GM12878 (cell line): Measurements from ENCODE around the gene TNFRSF9. TPM values are rescaled to one million over a fixed set of nuclear protein-coding genes. Genes with fewer than 3 reads are reported as not detected.

Experiments
- ATAC-seq: fragments of 200-7000 bp; cut with Tn5 transposase; 3 replicates; pipeline ENCODE4 v1.9.1; 2020; ENCODE audit warnings: mild to moderate bottlenecking, moderate library complexity
- BruUV-seq: library from RNA; stranded (reverse); fragments of 400-500 nt; replicated peaks from 2 replicates; lab custom pipeline; 2021; lab: Mats Ljungman, UMichigan
- CTCF ChIA-PET: fragments of 300-600 bp; sonication (Branson Sonifier 250); formaldehyde crosslinking; extraction: SDS; loops from one replicate; lab custom pipeline; 2021; ENCODE audit warnings: inconsistent platforms; lab: Yijun Ruan, JAX
- POLR2A ChIA-PET: fragments of 350-600 bp; formaldehyde crosslinking; extraction: SDS; loops from one replicate; lab custom pipeline; 2021; ENCODE audit warnings: inconsistent platforms; lab: Charles Lee
- RAD21 ChIA-PET: fragments of 300-600 bp; sonication (Branson Sonifier 250); formaldehyde crosslinking; loops from one replicate; lab custom pipeline; 2023; ENCODE audit warnings: antibody characterized with exemption; ENCODE audit not compliant: unreplicated experiment; lab: Charles Lee
- SMC1A ChIA-PET: fragments of 300-600 bp; sonication (Branson Sonifier 250); formaldehyde crosslinking; loops from one replicate; lab custom pipeline; 2023; ENCODE audit not compliant: unreplicated experiment, uncharacterized antibody; lab: Charles Lee
- DNase-seq: peaks from one replicate; pipeline ENCODE4 v3.0.0-alpha.2; 2011; ENCODE audit warnings: low read depth, low spot score
- FAIRE-seq: peaks from 3 replicates; lab custom pipeline; 2011; peaks lifted over from hg19 to GRCh38; lab: Jason Lieb, UNC
- H2AFZ ChIP-seq: 2 replicates; pipeline ENCODE4 v1.6.0; 2011; ENCODE audit warnings: low read depth, low read length, control low read depth; ENCODE audit not compliant: control insufficient read depth
- H3K27ac ChIP-seq: 2 replicates; pipeline ENCODE4 v1.5.1; 2011; ENCODE audit warnings: control low read depth; ENCODE audit not compliant: control insufficient read depth, insufficient read depth
- H3K27me3 ChIP-seq, 2 experiments: replicated peaks in 1 of 2; 2 replicates each; pipeline versions ENCODE4 v1.6.0 to v1.6.1; 2011; ENCODE audit warnings: low read length in 1 of 2; ENCODE audit not compliant: control insufficient read depth in 2 of 2, insufficient read depth in 2 of 2
- H3K36me3 ChIP-seq, 2 experiments: 2 replicates each; pipeline ENCODE4 v1.5.1; 2011; ENCODE audit warnings: low read length in 1 of 2; ENCODE audit not compliant: control insufficient read depth in 2 of 2, insufficient read depth in 2 of 2
- H3K4me1 ChIP-seq: 2 replicates; pipeline ENCODE4 v1.6.1; 2011; ENCODE audit warnings: mild to moderate bottlenecking, low read length, moderate library complexity, mixed read lengths; ENCODE audit not compliant: control insufficient read depth, insufficient read depth
- H3K4me2 ChIP-seq: 2 replicates; pipeline ENCODE4 v1.6.0; 2011; ENCODE audit warnings: control low read depth; ENCODE audit not compliant: control insufficient read depth, insufficient read depth
- H3K4me3 ChIP-seq: fragments of 200-600 bp; sonication (generic); 2 replicates; pipeline ENCODE4 v1.5.1; 2016
- H3K79me2 ChIP-seq: 2 replicates; pipeline ENCODE4 v1.6.0; 2011; ENCODE audit warnings: low read length; ENCODE audit not compliant: control insufficient read depth, insufficient read depth
- H3K9ac ChIP-seq: 2 replicates; pipeline ENCODE4 v1.8.0; 2011; ENCODE audit warnings: low read length, control low read depth, mixed read lengths; ENCODE audit not compliant: control insufficient read depth, insufficient read depth
- H3K9me3 ChIP-seq: replicated peaks from 3 replicates; pipeline ENCODE4 v1.5.1; 2011; ENCODE audit warnings: mild to moderate bottlenecking, low read length; ENCODE audit not compliant: control insufficient read depth, insufficient read depth
- H4K20me1 ChIP-seq: 2 replicates; pipeline ENCODE4 v1.6.0; 2011; ENCODE audit not compliant: control insufficient read depth, insufficient read depth
- ATF7 ChIP-seq: fragments of 450-650 bp; IDR thresholded peaks from 2 replicates; pipeline ENCODE4 v1.6.1; 2016; ENCODE audit warnings: low read depth, mild to moderate bottlenecking
- CUX1 ChIP-seq: IDR thresholded peaks from 2 replicates; pipeline ENCODE4 v1.6.1; 2012; ENCODE audit warnings: improper control_type of control experiment, low read depth, low read length; ENCODE audit not compliant: insufficient replicate concordance
- EGR1 ChIP-seq, 2 experiments: IDR thresholded peaks; 1 replicate in 1 of 2; 2 replicates in 1 of 2; pipeline ENCODE4 v1.6.1; 2011 to 2012; ENCODE audit warnings: low read depth in 2 of 2, low read length in 2 of 2, borderline replicate concordance in 1 of 2, mild to moderate bottlenecking in 1 of 2, moderate library complexity in 1 of 2
- NKRF ChIP-seq: fragments of 450-650 bp; conservative IDR thresholded peaks from 2 replicates; pipeline ENCODE4 v1.6.1; 2017; ENCODE audit warnings: mild to moderate bottlenecking, moderate library complexity
- POLR2AphosphoS5 ChIP-seq: IDR thresholded peaks from 2 replicates; pipeline ENCODE4 v1.6.1; 2011; ENCODE audit warnings: mild to moderate bottlenecking, low read length, inconsistent platforms
- RB1 ChIP-seq: fragments of 450-650 bp; formaldehyde crosslinking; IDR thresholded peaks from 2 replicates; pipeline ENCODE4 v1.6.1; 2017; ENCODE audit warnings: mild to moderate bottlenecking, borderline replicate concordance
- SUPT20H ChIP-seq: IDR thresholded peaks from 2 replicates; pipeline ENCODE4 v1.6.1; 2011; ENCODE audit warnings: low read depth, mild to moderate bottlenecking, low read length, moderate library complexity, borderline replicate concordance; ENCODE audit not compliant: control insufficient read depth
- WGBS: methylation state at CpG from one replicate; pipeline ENCODE4 v1.1.6; 2016; ENCODE audit warnings: low lambda C conversion rate; ENCODE audit not compliant: insufficient replicate concordance, insufficient coverage; ENCODE audit errors: missing lambda C conversion rate; 5-methylcytosine and 5-hydroxymethylcytosine counted together
- in situ Hi-C: fragments of 300-500 bp; cut with MboI; formaldehyde crosslinking; loops from 9 replicates; pipeline ENCODE4 v1.14.3; 2018; ENCODE audit warnings: mixed read lengths
- intact Hi-C: fragments of 100-400 bp; cut with micrococcal nuclease; formaldehyde crosslinking; loops from one replicate; pipeline ENCODE4 v1.14.2; 2022; ENCODE audit not compliant: unreplicated experiment
- polyA plus RNA-seq, 11 experiments: library from polyadenylated mRNA; depleted of rRNA in 4 of 11; unstranded in 6 of 11; stranded (reverse) in 5 of 11; fragments of >200 nt; fragmentation: Nextera tagmentation in 4 of 11; fragmentation: Illumina TruSeq in 1 of 11; extraction: Ambion mirVana in 4 of 11; extraction: Trizol in 1 of 11; gene quantifications; 1 replicate in 1 of 11; 2 replicates in 10 of 11; pipeline versions ENCODE4 v1.2.1 to v1.2.3, GENCODE V29; 2011 to 2016; ENCODE audit warnings: inconsistent platforms in 2 of 11, missing spikeins in 2 of 11, low read depth in 1 of 11
- total RNA-seq, 4 experiments: library from RNA; depleted of rRNA in 3 of 4; stranded (reverse); fragments of >200 nt in 3 of 4; fragmentation: Illumina TruSeq in 1 of 4; extraction: Trizol in 1 of 4; gene quantifications; 2 replicates each; pipeline versions ENCODE4 v1.2.1 to v1.2.3, GENCODE V29; 2013 to 2021

TNFRSF9 gene
- total and polyA plus RNA-seq, 10 of the 15 experiments (the other 5 are each of a cell fraction or from before 2014, with no cell fraction given) = 2.0 to 25.6 (median 5.8) TPM

- FAIRE-seq (no peak), DNase-seq (no peak), ATAC-seq (no peak)
- Histone ChIP-seq H2AFZ (no peak overlapping the region), H3K4me3 (no peak overlapping the region), H3K27me3 (no peaks in the 10 kb centered on the region), H3K79me2 (no peaks in the 10 kb centered on the region), H3K4me1 (no peaks in the 10 kb centered on the region), H3K36me3 (no peaks in the 10 kb centered on the region), H3K9me3 (no peaks in the 10 kb centered on the region), H3K27ac (no peak overlapping the region), H3K4me2 (no peak overlapping the region), H4K20me1 (no peaks in the 10 kb centered on the region), H3K9ac (no peak overlapping the region)
- intact Hi-C loops (no loop called here), in situ Hi-C loops (no loop called here)
- ChIA-PET RAD21 (no interaction called here), POLR2A (no interaction called here), SMC1A (interaction anchor here (1.7 kb wide), 1 partner anchor 23 kb away, joined by 5 read pairs; no protein-coding TSS in a partner anchor), CTCF (interaction anchor here (1.0 to 2.4 kb wide), 4 partner anchors 8 to 23 kb away, joined by 3 to 14 read pairs (median 5); no protein-coding TSS in a partner anchor)
- 39% methylated on average over 2 of the region's 2 CpGs for WGBS
- BruUV-seq = no TSS peak
- no peak for TF ChIP-seq NKRF
Observed at GRCh38 chr1:7916501-7916830, 24.2 kb downstream of the TNFRSF9 start.

GRCh38 chr1:7915826-7916500, 24.7 kb downstream of the TNFRSF9 start:
- Histone ChIP-seq H2AFZ (no peak overlapping the region), H3K79me2 (no peaks in the 10 kb centered on the region), H3K27ac (no peak overlapping the region), H3K9me3 (no peaks in the 10 kb centered on the region), H3K36me3 (no peaks in the 10 kb centered on the region), H3K27me3 (no peaks in the 10 kb centered on the region), H3K9ac (no peak overlapping the region), H3K4me3 (no peak overlapping the region), H3K4me2 (no peak overlapping the region), H4K20me1 (no peaks in the 10 kb centered on the region), H3K4me1 (no peaks in the 10 kb centered on the region)
- WGBS = 26% methylated on average over 5 of the region's 5 CpGs
- intact Hi-C loops = no loop called here
- no peak for DNase-seq
- no peak for FAIRE-seq
- no peak for ATAC-seq
- in situ Hi-C loops = no loop called here
- ChIA-PET POLR2A (no interaction called here), SMC1A (interaction anchor here (1.7 kb wide), 1 partner anchor 24 kb away, joined by 5 read pairs; no protein-coding TSS in a partner anchor), CTCF (interaction anchor here (1.0 to 2.4 kb wide), 4 partner anchors 8 to 24 kb away, joined by 3 to 14 read pairs (median 5); no protein-coding TSS in a partner anchor), RAD21 (no interaction called here)
- no TSS peak for BruUV-seq
- no peak for TF ChIP-seq RB1
- TF ChIP-seq CUX1 = no peak
- no peak for TF ChIP-seq ATF7
- TF ChIP-seq POLR2AphosphoS5 = no peak
- TF ChIP-seq EGR1 (IDR thresholded peaks at IDR 0.05; ENCODE audit: borderline replicate concordance in 1 of 2, low read depth in 2 of 2, low read length in 2 of 2) = no peak
- no peak for TF ChIP-seq SUPT20H
